Prostate gland (tissue), 2 donors: ENCODE measurements around the gene CBLL1.

ENCODE experiments used
- POLR2A ChIP-seq: fragments of 450-650 bp; IDR thresholded peaks from one replicate; pipeline ENCODE4 v1.6.1; 2016; ENCODE audit warnings: antibody characterized with exemption, mild to moderate bottlenecking
- POLR2AphosphoS5 ChIP-seq: sonication (generic); formaldehyde crosslinking; IDR thresholded peaks from one replicate; pipeline ENCODE4 v1.6.1; 2017; ENCODE audit warnings: antibody characterized with exemption
- TF ChIP-seq, protein P1 (sequence below), 4 experiments: fragments of 200-600 bp in 2 of 4; fragments of 450-650 bp in 2 of 4; sonication (generic) in 2 of 4; IDR thresholded peaks; 1 replicate in 3 of 4; 2 replicates in 1 of 4; pipeline ENCODE4 v1.5.1; 2016 to 2019; ENCODE audit warnings: antibody characterized with exemption in 4 of 4, mild to moderate bottlenecking in 2 of 4, moderate library complexity in 2 of 4

DNA sequence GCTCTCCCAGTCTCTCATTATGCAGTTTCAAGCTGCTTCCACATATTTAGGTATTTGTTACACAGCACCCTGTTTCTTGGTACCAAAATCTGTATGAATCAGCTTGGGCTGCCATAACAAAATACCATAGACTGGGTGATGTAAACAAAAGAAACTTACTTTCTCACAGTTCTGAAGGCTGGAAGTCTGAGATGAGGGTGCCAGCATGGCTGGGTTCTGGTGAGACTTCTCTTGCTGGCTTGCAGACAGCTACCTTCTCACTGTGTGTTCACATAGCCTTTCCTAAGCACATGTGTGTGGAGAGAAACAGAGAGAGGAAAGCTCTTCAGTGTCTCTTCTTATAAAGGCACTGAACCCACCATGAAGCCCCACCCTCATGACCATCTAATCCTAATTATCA, 15.7 kb upstream of the CBLL1 start:
- TF ChIP-seq POLR2AphosphoS5 = no peak
- TF ChIP-seq, protein P1, sequence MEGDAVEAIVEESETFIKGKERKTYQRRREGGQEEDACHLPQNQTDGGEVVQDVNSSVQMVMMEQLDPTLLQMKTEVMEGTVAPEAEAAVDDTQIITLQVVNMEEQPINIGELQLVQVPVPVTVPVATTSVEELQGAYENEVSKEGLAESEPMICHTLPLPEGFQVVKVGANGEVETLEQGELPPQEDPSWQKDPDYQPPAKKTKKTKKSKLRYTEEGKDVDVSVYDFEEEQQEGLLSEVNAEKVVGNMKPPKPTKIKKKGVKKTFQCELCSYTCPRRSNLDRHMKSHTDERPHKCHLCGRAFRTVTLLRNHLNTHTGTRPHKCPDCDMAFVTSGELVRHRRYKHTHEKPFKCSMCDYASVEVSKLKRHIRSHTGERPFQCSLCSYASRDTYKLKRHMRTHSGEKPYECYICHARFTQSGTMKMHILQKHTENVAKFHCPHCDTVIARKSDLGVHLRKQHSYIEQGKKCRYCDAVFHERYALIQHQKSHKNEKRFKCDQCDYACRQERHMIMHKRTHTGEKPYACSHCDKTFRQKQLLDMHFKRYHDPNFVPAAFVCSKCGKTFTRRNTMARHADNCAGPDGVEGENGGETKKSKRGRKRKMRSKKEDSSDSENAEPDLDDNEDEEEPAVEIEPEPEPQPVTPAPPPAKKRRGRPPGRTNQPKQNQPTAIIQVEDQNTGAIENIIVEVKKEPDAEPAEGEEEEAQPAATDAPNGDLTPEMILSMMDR (IDR thresholded peaks at IDR 0.05) = no peak
- no peak for TF ChIP-seq POLR2A
